Activated T-helper 1 cell treated with anti-CD3 and anti-CD28 coated beads, Interleukin-12 subunit alpha, Interleukin-12 subunit beta, Interleukin-2, Interleukin-4 antibody, amounts not matched to agents 30 ng/mL and 10 ng/mL and 1 ng/mL, durations not matched to agents 14 hours and 24 hours and 36 hours (primary cell): ENCODE results near the gene NUP50. TPM values are rescaled to one million over a fixed set of nuclear protein-coding genes. Genes with fewer than 3 reads are reported as not detected.

ENCODE experiments used
- DNase-seq: peaks from one replicate; pipeline ENCODE4 v3.0.0; 2021; ENCODE audit warnings: low spot score
- H3K27ac Mint-ChIP-seq: one replicate; pipeline ENCODE4 v1.8.0; 2021; ENCODE audit warnings: mild to moderate bottlenecking, mixed read lengths
- H3K27me3 Mint-ChIP-seq: one replicate; pipeline ENCODE4 v1.8.0; 2022; ENCODE audit warnings: mild to moderate bottlenecking, moderate library complexity, mixed read lengths; ENCODE audit not compliant: insufficient read depth
- H3K36me3 Mint-ChIP-seq: one replicate; pipeline ENCODE4 v1.8.0; 2021; ENCODE audit warnings: low read depth, mixed read lengths
- H3K4me1 Mint-ChIP-seq: one replicate; pipeline ENCODE4 v1.8.0; 2021; ENCODE audit warnings: low read depth, mixed read lengths
- H3K4me3 Mint-ChIP-seq: one replicate; pipeline ENCODE4 v1.8.0; 2021; ENCODE audit warnings: mild to moderate bottlenecking, moderate library complexity, mixed read lengths
- H3K9me3 Mint-ChIP-seq: one replicate; pipeline ENCODE4 v1.8.0; 2021; ENCODE audit warnings: mixed read lengths
- intact Hi-C: fragments of 100-400 bp; cut with micrococcal nuclease; formaldehyde crosslinking; loops from one replicate; pipeline ENCODE4 v1.15.1; 2024
- total RNA-seq: library from RNA; stranded (reverse); gene quantifications from 2 replicates; pipeline ENCODE4 v1.2.3, GENCODE V29; 2022

NUP50 gene
- total RNA-seq, 1 donor from 2014 or later: 164 TPM

DNA sequence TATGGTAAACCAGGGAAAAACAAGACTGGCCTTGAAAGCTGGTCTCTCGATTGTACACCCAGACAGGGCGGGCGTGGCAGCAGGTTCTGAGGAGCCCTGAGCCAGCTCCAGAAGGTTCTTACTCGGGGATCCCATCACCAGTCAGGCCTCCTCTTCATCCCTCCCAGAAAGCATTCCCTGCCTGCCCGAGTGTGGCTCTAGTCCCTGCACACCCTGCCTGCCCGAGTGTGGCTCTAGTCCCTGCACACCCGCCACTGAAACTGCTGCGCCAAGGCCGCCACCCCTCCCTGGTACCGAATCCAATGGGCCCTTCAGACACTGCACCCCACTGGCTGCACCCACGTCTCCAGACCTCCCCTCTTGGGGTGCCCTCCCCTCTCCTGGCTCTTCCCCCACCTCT lies 46.9 kb downstream of the NUP50 start:
- intact Hi-C loops: no loop called here
- Mint-ChIP-seq H3K36me3 (no peaks in the 10 kb centered on the region), H3K4me3 (no peak overlapping the region), H3K27me3 (no peaks in the 10 kb centered on the region), H3K9me3 (no peaks in the 10 kb centered on the region), H3K27ac (no peak overlapping the region), H3K4me1 (no peaks in the 10 kb centered on the region)
- no peak for DNase-seq

- Mint-ChIP-seq H3K36me3 (no peaks in the 10 kb centered on the region), H3K4me1 (no peaks in the 10 kb centered on the region), H3K27ac (no peak overlapping the region), H3K4me3 (no peak overlapping the region), H3K27me3 (no peaks in the 10 kb centered on the region), H3K9me3 (no peaks in the 10 kb centered on the region)
- DNase-seq: no peak
- intact Hi-C loops: no loop called here
These were observed 47.3 kb downstream of the NUP50 start for GRCh38 chr22:45210991-45211390.

GRCh38 chr22:45211435-45211834 lies 47.7 kb downstream of the NUP50 start:
- Mint-ChIP-seq H3K27me3 (no peaks in the 10 kb centered on the region), H3K4me1 (no peaks in the 10 kb centered on the region), H3K36me3 (no peaks in the 10 kb centered on the region), H3K9me3 (no peaks in the 10 kb centered on the region), H3K4me3 (no peak overlapping the region), H3K27ac (no peak overlapping the region)
- no peak for DNase-seq
- intact Hi-C loops: no loop called here

GRCh38 chr22:45211848-45212247 lies 48.1 kb downstream of the NUP50 start:
- no peaks in the 10 kb centered on the region for H3K4me1 Mint-ChIP-seq
- DNase-seq: no peak
- intact Hi-C loops: no loop called here
- no peaks in the 10 kb centered on the region for H3K27me3 Mint-ChIP-seq
- H3K9me3 Mint-ChIP-seq: no peaks in the 10 kb centered on the region
- no peak overlapping the region for H3K27ac Mint-ChIP-seq
- no peak overlapping the region for H3K4me3 Mint-ChIP-seq
- H3K36me3 Mint-ChIP-seq: no peaks in the 10 kb centered on the region

DNA sequence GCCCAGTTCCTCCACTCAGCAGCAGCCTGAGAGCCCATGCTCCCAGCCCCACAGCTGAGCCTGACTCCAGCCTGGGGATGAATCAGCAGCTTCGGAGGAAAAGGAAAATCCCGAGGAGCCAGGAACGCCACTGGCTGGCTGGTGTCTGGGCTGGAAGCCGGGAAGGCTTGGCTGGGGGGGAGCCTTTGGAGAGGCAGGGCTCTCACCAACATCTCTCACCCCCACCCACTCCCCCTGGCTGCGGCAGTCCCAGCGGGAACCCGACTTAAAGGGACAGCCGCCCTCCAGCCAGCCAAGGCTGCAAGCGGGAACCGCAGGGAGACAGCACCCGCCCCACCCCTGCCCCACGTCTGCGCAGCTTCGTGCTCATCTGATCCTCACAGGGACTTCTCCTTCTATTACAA lies 48.6 kb downstream of the NUP50 start:
- Mint-ChIP-seq H3K4me1 (no peaks in the 10 kb centered on the region), H3K27ac (no peak overlapping the region), H3K36me3 (no peaks in the 10 kb centered on the region), H3K9me3 (no peaks in the 10 kb centered on the region), H3K4me3 (no peak overlapping the region), H3K27me3 (no peaks in the 10 kb centered on the region)
- no peak for DNase-seq
- intact Hi-C loops: no loop called here

DNA sequence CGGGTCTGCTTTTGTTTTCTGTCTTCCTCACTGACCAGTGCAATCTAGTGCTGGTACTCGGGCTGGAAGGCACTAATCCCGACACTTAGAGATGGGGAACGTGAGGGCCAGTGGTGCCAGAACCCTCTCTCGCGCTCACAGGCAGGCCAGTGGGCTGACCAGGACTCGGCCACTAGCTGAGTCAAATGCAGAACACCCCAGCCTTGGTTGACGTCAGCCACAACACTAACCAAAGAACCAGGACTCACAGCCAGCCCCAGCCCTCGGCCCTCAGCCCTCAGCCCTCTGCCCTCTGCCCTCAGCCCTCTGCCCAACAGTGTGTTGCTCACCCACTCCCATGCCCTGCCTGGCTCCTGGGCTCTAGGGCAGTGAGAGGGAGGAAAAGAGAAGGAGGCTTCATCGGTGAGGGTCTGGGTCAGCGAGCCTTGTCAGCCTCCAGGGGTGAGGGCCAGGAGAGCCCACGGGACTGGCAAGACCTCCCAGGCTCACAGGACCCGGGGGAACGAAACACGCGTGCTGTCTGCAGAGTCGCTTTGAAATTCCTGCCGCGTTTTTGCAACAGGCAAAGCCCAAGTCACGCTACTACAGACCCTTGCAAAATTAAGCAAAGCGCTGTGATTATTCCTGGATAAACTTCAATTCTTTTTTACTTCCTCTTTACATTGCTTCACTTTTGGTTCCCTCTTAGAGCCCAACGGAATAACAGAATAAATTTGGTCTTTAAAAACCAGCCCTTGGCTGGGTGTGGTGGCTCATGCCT lies 49.4 kb downstream of the NUP50 start:
- no peaks in the 10 kb centered on the region for H3K27me3 Mint-ChIP-seq
- intact Hi-C loops: no loop called here
- no peaks in the 10 kb centered on the region for H3K36me3 Mint-ChIP-seq
- H3K4me3 Mint-ChIP-seq: no peak overlapping the region
- no peaks in the 10 kb centered on the region for H3K9me3 Mint-ChIP-seq
- no peaks in the 10 kb centered on the region for H3K4me1 Mint-ChIP-seq
- H3K27ac Mint-ChIP-seq: no peak overlapping the region
- DNase-seq: no peak

DNA sequence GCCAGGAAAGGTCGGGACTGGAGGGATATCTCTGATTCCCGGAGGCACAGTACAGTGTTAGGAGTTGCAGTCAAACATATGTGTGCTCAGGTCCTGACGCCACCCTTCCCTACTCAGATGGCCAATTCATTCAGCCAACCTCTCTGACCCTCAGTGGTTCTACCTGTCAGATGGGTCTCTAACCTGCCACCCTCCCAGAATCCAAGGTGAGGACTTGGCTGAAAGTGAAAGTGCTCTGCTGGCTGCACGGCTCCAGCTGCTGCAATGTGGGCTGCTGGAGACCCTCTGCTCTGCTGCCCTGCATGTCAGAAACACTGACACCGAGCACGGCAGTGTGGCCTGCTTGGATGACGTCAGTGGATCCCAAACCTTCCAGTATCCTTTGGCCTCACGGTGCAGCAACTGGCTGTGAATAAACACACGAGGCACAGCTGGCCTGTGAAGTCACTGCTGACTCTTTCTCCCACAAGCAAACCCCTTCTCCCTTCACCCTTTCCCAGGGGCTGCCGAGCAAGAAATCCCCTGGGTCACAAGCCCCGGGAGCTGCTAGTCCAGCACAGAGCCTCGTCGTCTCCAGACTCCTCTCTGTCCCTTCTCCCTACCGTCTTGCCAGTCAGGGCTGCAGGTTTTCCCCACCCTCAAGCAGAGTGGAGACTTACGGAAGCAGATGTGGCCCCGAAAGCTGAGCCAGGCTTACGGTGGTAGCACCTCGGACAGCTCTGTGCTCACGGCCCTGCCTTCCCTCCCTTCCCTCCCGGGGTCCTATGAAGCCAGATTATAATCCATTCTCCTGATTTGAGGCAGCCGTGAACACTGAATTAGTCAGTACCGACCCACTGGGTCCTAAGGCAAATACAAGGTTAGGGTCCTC lies 52.6 kb downstream of the NUP50 start:
- Mint-ChIP-seq H3K4me1 (peaks cover 13% of the 10 kb centered on the region), H3K9me3 (no peaks in the 10 kb centered on the region), H3K27ac (no peak overlapping the region), H3K36me3 (no peaks in the 10 kb centered on the region), H3K27me3 (no peaks in the 10 kb centered on the region), H3K4me3 (no peak overlapping the region)
- intact Hi-C loops: no loop called here
- no peak for DNase-seq

GRCh38 chr22:45217345-45217744 lies 53.6 kb downstream of the NUP50 start:
- Mint-ChIP-seq H3K27ac (no peak overlapping the region), H3K36me3 (no peaks in the 10 kb centered on the region), H3K4me1 (peaks cover 13% of the 10 kb centered on the region), H3K9me3 (no peaks in the 10 kb centered on the region), H3K27me3 (no peaks in the 10 kb centered on the region), H3K4me3 (no peak overlapping the region)
- no peak for DNase-seq
- intact Hi-C loops: no loop called here

DNA sequence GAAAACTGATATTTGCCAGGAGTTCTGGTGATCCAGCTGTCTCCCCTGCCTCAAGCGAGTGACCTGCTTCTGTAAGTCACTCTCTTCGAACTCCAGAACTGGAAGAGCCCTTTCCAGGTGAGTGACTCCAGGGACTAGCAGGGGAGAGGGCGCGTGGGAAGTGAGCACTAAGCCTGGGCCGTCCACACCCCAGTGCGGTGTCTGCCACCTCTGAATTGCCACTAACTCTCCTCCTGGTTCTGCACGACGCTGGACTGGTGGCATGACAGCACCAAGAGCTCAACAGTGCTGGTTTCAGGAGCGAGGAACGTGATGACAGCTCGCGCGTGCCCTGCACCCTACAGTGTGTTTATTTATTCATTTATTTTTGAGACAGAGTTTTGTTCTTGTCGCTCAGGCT lies 54.1 kb downstream of the NUP50 start:
- no peak for DNase-seq
- no peaks in the 10 kb centered on the region for H3K36me3 Mint-ChIP-seq
- intact Hi-C loops: loop anchor here (2.0 kb wide), 2 partner anchors 25 to 55 kb away; partner anchors contain the start of gene NUP50
- H3K27ac Mint-ChIP-seq: no peak overlapping the region
- H3K4me3 Mint-ChIP-seq: no peak overlapping the region
- H3K9me3 Mint-ChIP-seq: no peaks in the 10 kb centered on the region
- no peaks in the 10 kb centered on the region for H3K27me3 Mint-ChIP-seq
- peaks cover 13% of the 10 kb centered on the region for H3K4me1 Mint-ChIP-seq

DNA sequence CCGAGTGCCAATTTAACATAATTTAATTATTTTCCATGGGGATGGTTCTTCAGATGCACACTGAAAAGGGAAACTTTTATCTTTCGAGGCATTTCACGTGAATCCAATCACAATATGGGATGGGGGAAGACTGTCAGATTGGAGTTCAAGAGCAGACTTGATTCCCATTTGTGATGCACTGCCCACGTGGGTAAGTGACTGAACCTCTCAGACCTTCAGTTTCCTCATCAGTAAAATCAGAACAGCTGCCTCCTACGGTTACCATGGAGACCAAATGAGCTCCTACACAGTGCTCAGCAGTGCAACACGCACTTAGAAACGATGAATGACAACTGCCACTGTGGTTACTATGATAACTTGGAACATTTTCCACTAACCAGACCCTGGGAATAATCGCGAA lies 55.3 kb downstream of the NUP50 start:
- no peak for DNase-seq
- Mint-ChIP-seq H3K4me1 (peaks cover 13% of the 10 kb centered on the region), H3K27me3 (no peaks in the 10 kb centered on the region), H3K9me3 (no peaks in the 10 kb centered on the region), H3K27ac (peak overlapping the region; percentile 79), H3K4me3 (no peak overlapping the region), H3K36me3 (no peaks in the 10 kb centered on the region)
- intact Hi-C loops: loop anchor here (1.0 to 2.0 kb wide), 3 partner anchors 21 to 56 kb away; partner anchors contain the start of genes KIAA0930 and NUP50

- peaks cover 13% of the 10 kb centered on the region for H3K4me1 Mint-ChIP-seq
- H3K9me3 Mint-ChIP-seq: no peaks in the 10 kb centered on the region
- intact Hi-C loops: no loop called here
- no peak overlapping the region for H3K4me3 Mint-ChIP-seq
- no peaks in the 10 kb centered on the region for H3K36me3 Mint-ChIP-seq
- H3K27me3 Mint-ChIP-seq: no peaks in the 10 kb centered on the region
- DNase-seq: no peak
- H3K27ac Mint-ChIP-seq: no peak overlapping the region
These were observed 57.5 kb downstream of the NUP50 start for GRCh38 chr22:45221201-45221600.

DNA sequence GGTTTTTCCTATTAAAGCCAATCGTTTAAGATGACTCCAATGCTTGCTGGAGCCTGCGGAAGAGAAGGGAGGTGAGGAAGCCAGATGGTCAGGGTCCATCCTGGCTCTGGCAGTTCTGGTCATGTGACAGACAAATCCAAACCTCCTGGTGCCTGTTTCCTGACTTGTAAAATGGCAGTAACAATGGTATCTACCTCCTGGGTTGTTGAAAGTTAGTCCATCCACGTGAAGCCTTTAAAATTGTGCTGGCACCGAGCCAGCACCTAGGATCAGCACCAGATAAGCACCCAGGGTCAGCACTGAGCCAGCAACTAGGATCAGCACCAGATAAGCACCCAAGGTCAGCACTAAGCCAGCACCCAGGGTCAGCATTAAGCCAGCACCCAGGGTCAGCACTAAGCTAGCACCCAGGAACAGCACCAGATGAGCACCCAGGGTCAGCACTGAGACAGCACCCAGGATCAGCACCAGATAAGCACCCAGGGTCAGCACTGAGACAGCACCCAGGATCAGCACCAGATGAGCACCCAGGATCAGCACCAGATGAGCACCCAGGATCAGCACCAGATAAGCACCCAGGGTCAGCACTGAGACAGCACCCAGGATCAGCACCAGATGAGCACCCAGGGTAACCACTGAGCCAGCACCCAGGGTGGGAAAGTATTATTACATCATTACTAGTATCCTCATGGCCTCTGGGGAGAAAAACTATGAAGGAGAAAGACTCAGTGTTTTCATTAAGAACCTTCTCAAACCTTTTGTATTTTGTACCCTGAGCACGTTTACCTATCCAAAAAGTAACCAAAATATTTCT lies 59.8 kb downstream of the NUP50 start:
- no peaks in the 10 kb centered on the region for H3K36me3 Mint-ChIP-seq
- no peak for DNase-seq
- no peaks in the 10 kb centered on the region for H3K9me3 Mint-ChIP-seq
- intact Hi-C loops: no loop called here
- no peak overlapping the region for H3K4me3 Mint-ChIP-seq
- H3K27me3 Mint-ChIP-seq: no peaks in the 10 kb centered on the region
- H3K27ac Mint-ChIP-seq: no peak overlapping the region
- H3K4me1 Mint-ChIP-seq: peaks cover 13% of the 10 kb centered on the region

GRCh38 chr22:45224331-45224730 lies 60.6 kb downstream of the NUP50 start:
- Mint-ChIP-seq H3K4me3 (no peak overlapping the region), H3K27me3 (no peaks in the 10 kb centered on the region), H3K36me3 (no peaks in the 10 kb centered on the region), H3K9me3 (no peaks in the 10 kb centered on the region), H3K27ac (peak overlapping the region; percentile 65), H3K4me1 (peaks cover 5% of the 10 kb centered on the region)
- no peak for DNase-seq
- intact Hi-C loops: no loop called here
